ENCODE measurements around the gene GJB3.

DNA sequence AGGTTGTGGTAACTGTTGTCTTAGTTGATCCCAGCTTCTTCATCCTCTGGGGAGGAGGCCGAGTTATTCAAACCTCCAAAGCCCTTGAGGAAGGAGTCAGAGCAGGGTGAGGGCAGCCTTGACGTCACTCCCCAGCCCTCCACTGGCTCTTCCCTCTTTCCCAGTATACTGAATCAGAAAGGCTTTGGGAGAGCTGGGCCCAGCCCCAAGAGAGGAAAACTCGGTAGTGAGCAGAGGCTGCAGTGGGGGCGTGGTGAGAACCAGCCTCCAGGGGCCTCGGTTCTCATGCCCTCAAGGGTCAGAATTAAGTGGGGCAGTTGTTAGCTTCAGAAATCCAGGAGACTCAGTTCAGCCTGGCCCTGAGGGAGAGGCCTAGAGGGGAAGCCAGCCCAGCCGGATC, 10.0 kb downstream of the GJB3 start:
- TF ChIP-seq, protein P1, sequence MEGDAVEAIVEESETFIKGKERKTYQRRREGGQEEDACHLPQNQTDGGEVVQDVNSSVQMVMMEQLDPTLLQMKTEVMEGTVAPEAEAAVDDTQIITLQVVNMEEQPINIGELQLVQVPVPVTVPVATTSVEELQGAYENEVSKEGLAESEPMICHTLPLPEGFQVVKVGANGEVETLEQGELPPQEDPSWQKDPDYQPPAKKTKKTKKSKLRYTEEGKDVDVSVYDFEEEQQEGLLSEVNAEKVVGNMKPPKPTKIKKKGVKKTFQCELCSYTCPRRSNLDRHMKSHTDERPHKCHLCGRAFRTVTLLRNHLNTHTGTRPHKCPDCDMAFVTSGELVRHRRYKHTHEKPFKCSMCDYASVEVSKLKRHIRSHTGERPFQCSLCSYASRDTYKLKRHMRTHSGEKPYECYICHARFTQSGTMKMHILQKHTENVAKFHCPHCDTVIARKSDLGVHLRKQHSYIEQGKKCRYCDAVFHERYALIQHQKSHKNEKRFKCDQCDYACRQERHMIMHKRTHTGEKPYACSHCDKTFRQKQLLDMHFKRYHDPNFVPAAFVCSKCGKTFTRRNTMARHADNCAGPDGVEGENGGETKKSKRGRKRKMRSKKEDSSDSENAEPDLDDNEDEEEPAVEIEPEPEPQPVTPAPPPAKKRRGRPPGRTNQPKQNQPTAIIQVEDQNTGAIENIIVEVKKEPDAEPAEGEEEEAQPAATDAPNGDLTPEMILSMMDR (IDR thresholded peaks at IDR 0.05; ENCODE audit: low read length): no peak
- no peak for TF ChIP-seq EZH2phosphoT487 (IDR thresholded peaks at IDR 0.05; ENCODE audit: low read length)
- TF ChIP-seq EZH2 (optimal IDR thresholded peaks at IDR 0.05; ENCODE audit: low read depth, low read length): no peak

Data from MM.1S (cell line).